GM19238 (cell line): ENCODE data around the gene FGFBP2.
"Not testable (repeated sequence)": the region's sequence is repeated elsewhere in the genome, so short reads cannot be mapped to it uniquely, and the experiment has no call there.

ENCODE experiments used
- DNase-seq: peaks from one replicate; pipeline ENCODE4 v3.0.0; 2011; ENCODE audit warnings: low spot score; ENCODE audit not compliant: insufficient read length

FGFBP2 gene

DNA sequence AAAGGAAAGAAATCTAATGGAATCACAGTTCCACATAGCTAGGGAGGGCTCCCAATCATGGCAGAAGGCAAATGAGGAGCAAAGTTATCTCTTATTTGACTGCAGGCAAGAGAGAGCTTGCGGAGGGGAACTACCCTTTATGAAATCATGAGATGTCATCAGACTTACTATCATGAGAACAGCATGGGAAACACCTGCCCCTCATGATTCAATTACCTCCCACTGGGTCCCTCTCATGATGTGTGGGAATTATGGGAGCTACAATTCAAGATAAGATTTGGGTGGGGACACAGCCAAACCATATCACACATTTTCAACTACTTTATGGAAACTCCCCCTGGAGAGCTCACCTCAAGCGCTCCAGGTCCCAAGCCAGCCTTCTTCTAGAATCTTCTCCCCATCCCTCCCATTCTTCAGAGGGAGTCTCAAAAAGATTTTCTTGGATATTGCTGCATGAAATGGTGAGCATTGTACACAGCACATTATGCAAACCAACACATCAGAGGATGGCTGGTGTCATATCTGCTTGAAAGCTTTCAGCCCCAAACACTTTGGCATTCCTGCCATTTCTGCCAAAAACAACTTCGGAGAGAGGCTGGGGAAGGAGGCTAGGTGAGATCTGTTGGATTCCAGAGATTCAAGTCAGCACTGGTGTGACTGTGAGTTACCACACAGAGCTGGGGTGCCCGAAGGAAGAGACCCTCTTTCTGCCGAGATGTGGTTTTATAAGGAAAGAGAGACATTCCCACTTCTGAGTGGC, 31.3 kb downstream of the FGFBP2 start:
- DNase-seq: no peak

- no peak for DNase-seq
These were observed 32.7 kb downstream of the FGFBP2 start for GRCh38 chr4:15930314-15930713.

- DNase-seq: no peak
These were observed 33.4 kb downstream of the FGFBP2 start for GRCh38 chr4:15929540-15929939.

GRCh38 chr4:15928883-15929282, 34.1 kb downstream of the FGFBP2 start:
- DNase-seq: no peak

- DNase-seq: no peak
These were observed 36.5 kb downstream of the FGFBP2 start for GRCh38 chr4:15926486-15926885.

GRCh38 chr4:15925830-15926229, 37.1 kb downstream of the FGFBP2 start:
- no peak for DNase-seq

- DNase-seq: no peak
These were observed 41.4 kb downstream of the FGFBP2 start for GRCh38 chr4:15921592-15921932.

DNA sequence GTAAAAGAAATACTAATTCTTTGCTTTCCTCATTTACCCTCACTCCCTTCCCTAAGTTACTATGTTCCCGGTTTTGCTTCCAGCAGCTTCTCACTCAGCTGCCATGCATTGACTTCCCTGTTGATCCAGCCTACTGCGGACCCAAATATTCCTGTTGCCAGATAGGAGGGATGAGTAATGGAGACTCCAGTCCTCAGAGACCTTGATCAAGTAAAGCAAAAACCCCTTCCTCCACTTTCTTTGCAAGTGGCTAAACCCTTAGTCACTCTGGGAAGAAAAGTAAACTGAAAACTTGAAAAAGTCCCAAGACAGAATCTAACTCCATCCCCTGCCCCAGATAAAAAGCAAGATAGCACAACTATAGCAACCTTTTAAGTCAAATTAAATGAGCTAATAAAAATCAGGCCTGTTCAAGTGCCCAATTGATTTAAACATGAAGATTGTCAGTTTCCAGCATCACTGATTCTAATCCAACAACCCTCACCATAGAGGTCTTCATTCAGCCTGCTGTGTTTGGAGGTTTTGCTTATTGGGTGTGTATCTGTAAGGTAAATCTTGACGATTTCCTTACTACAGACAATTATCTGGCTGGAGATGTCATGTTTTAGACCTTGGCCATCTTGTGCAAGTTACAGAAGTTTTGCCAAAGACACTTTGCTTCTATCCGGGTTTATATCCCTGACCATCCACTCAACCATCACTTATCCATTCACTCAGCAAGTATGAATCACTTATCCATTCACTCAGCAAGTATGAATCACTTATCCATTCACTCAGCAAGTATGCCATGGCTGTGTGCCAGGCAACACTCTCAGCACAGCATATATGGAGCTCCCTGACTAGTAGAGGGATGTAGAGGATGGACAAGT, 42.0 kb downstream of the FGFBP2 start:
- DNase-seq: no peak

DNA sequence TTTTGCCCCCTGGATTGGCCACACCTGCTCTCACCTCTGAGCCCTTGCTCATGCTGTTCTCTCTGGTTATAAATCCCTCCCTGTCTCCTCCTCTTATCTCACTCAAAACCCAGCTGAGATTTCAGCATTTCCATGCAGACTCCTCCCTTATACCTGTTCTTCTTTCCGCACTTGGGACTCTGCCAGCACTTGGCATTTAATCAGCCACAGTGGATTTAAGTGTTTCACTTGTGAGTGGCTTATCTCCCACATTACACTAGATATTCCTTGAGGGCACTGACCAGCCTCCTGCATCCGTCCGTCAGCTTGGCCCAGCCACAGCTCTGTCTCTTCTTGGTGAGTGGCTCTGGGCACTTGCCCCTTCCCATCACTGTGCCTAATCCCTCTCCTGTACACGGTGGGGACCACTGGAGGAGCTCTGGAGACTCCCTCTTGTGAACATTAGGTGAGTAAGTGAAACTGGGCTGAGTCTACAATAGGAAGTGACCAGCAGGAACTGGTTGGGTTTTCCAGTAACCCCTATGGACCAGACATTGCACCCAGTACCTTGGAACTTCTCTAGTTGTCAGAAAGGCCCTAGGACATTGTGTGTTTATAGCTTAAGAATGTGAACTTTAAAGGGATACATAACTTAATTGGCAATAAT, 44.4 kb downstream of the FGFBP2 start:
- DNase-seq: no peak

DNA sequence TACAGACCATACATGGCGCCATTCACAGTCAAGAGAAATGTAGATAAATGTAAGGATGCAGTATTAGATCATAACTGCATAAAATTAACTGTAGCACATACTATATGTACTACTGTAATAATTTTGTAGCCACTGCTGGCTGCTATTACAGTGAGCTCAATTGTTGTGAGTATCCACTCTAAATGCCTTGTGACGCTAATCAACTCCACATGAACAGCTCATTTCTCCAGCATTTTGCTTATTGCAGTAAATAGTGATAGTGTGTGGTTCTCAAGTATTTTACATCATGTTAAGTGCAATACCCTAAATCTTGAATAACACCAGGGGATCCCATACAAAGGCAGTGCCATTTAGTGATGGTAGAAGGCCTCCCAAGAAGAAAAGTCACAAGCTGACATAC, 45.7 kb downstream of the FGFBP2 start:
- no peak for DNase-seq

GRCh38 chr4:15916358-15916757, 46.6 kb downstream of the FGFBP2 start:
- not testable (repeated sequence) for DNase-seq

- no peak for DNase-seq
These were observed 48.2 kb downstream of the FGFBP2 start for GRCh38 chr4:15914736-15915135.

GRCh38 chr4:15914291-15914690, 48.7 kb downstream of the FGFBP2 start:
- no peak for DNase-seq

GRCh38 chr4:15913631-15913970, 49.4 kb downstream of the FGFBP2 start:
- no peak for DNase-seq

GRCh38 chr4:15912961-15913630, 49.9 kb downstream of the FGFBP2 start:
- DNase-seq: no peak

DNA sequence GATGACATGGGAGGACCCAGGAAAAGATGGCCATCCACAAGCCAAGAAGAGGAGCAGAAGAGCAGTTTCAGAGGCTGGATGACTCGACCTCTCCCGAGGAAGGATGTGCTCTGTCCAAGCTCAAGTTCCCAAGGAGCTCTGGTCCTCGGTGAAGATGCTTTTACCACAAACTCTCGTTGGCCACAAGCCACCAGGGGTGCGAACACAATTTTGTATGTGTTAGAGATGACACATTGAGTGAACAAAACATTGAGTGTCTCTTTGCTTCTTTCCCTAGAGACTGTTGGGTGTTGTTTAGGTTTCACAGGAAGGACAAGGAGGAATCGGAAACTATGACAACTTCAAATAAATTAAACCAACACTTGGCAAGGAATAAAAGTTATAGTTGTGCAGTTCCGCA, 50.7 kb downstream of the FGFBP2 start:
- no peak for DNase-seq
